A549 (cell line): ENCODE results near the gene TSPAN15. TPM values are rescaled to one million over a fixed set of nuclear protein-coding genes. Genes with fewer than 3 reads are reported as not detected.

ENCODE experiments used
- ATAC-seq, 2 experiments: fragments of 200-7000 bp in 1 of 2; fragments of >200 bp in 1 of 2; cut with Nextera tagmentation in 1 of 2; cut with Tn5 transposase in 1 of 2; 3 replicates each; pipeline versions ENCODE4 v1.8.0 to v1.9.1; 2018 to 2020; ENCODE audit warnings: mild to moderate bottlenecking in 1 of 2, moderate library complexity in 1 of 2
- CTCF ChIA-PET: fragments of 300-600 bp; sonication (Branson Sonifier 250); formaldehyde crosslinking; extraction: SDS; loops from one replicate; lab custom pipeline; 2021; ENCODE audit warnings: antibody characterized with exemption, inconsistent platforms; lab: Yijun Ruan, JAX
- POLR2A ChIA-PET: fragments of 350-600 bp; formaldehyde crosslinking; extraction: SDS; loops from one replicate; lab custom pipeline; 2021; ENCODE audit warnings: antibody characterized with exemption, inconsistent platforms; lab: Yijun Ruan, JAX
- DNase-seq, 2 experiments: peaks; one replicate each; pipeline versions ENCODE4 v3.0.0 to v3.0.0-alpha.2; 2011 to 2016; ENCODE audit warnings: low read depth in 1 of 2, low spot score in 1 of 2
- FAIRE-seq: peaks from 2 replicates; lab custom pipeline; 2011; peaks lifted over from hg19 to GRCh38; lab: Jason Lieb, UNC
- H3K27ac ChIP-seq, 2 experiments: fragments of >200 bp; sonication (Bioruptor Twin); formaldehyde crosslinking; 3 replicates each; pipeline ENCODE4 v1.5.1; 2016 to 2017
- H3K4me1 ChIP-seq: fragments of >200 bp; sonication (Bioruptor Twin); formaldehyde crosslinking; 3 replicates; pipeline ENCODE4 v1.6.1; 2016
- H3K4me2 ChIP-seq: fragments of >200 bp; sonication (Bioruptor Twin); formaldehyde crosslinking; 3 replicates; pipeline ENCODE4 v1.6.1; 2016
- H3K4me3 ChIP-seq: fragments of >200 bp; sonication (Bioruptor Twin); formaldehyde crosslinking; 3 replicates; pipeline ENCODE4 v1.5.1; 2016
- H3K9me3 ChIP-seq: fragments of >200 bp; sonication (Bioruptor Twin); formaldehyde crosslinking; 3 replicates; pipeline ENCODE4 v1.6.1; 2016
- BCL3 ChIP-seq: fragments of >200 bp; sonication (Bioruptor Twin); formaldehyde crosslinking; IDR thresholded peaks from 3 replicates; pipeline ENCODE4 v1.6.1; 2016
- CEBPB ChIP-seq, 2 experiments: fragments of >200 bp in 1 of 2; sonication (Bioruptor Twin) in 1 of 2; formaldehyde crosslinking in 1 of 2; IDR thresholded peaks; 2 replicates each; pipeline ENCODE4 v1.6.1; 2012 to 2016
- CHD4 ChIP-seq: fragments of 200-600 bp; sonication (generic); IDR thresholded peaks from 2 replicates; pipeline ENCODE4 v1.6.1; 2016; ENCODE audit warnings: antibody characterized with exemption, mild to moderate bottlenecking, borderline replicate concordance
- E2F6 ChIP-seq: IDR thresholded peaks from 2 replicates; pipeline ENCODE4 v1.6.1; 2012; ENCODE audit warnings: low read depth, borderline replicate concordance
- FOXS1 ChIP-seq: fragments of 250-450 bp; sonication (Bioruptor Pico); IDR thresholded peaks from 2 replicates; pipeline ENCODE4 v1.5.0; 2020; ENCODE audit warnings: mild to moderate bottlenecking, moderate library complexity
- HDAC2 ChIP-seq: fragments of 200-600 bp; sonication (generic); IDR thresholded peaks from 2 replicates; pipeline ENCODE4 v1.6.1; 2016
- HMGXB4 ChIP-seq: fragments of 250-450 bp; sonication (Bioruptor Pico); IDR thresholded peaks from 2 replicates; pipeline ENCODE4 v1.5.0; 2021; ENCODE audit warnings: mild to moderate bottlenecking, moderate library complexity, borderline replicate concordance
- HOXA7 ChIP-seq: fragments of 250-450 bp; sonication (Bioruptor Pico); IDR thresholded peaks from 2 replicates; pipeline ENCODE4 v1.5.0; 2020; ENCODE audit warnings: mild to moderate bottlenecking, moderate library complexity
- KDM1A ChIP-seq: fragments of 200-600 bp; sonication (generic); IDR thresholded peaks from 2 replicates; pipeline ENCODE4 v1.6.1; 2016; ENCODE audit warnings: low read depth, mild to moderate bottlenecking
- MAFK ChIP-seq: fragments of 450-650 bp; IDR thresholded peaks from 2 replicates; pipeline ENCODE4 v1.6.1; 2014; ENCODE audit not compliant: partially characterized antibody
- NR3C1 ChIP-seq: fragments of >200 bp; sonication (Bioruptor Twin); formaldehyde crosslinking; IDR thresholded peaks from 3 replicates; pipeline ENCODE4 v1.6.1; 2017
- PBX3 ChIP-seq: IDR thresholded peaks from 2 replicates; pipeline ENCODE4 v1.6.1; 2012
- POLR2AphosphoS2 ChIP-seq: conservative IDR thresholded peaks from 2 replicates; pipeline ENCODE4 v1.6.1; 2012; ENCODE audit warnings: low read length, improper control_type of control experiment, inconsistent platforms
- RAD21 ChIP-seq, 2 experiments: fragments of >200 bp in 1 of 2; sonication (Bioruptor Twin) in 1 of 2; formaldehyde crosslinking in 1 of 2; IDR thresholded peaks in 1 of 2; conservative IDR thresholded peaks in 1 of 2; 2 replicates in 1 of 2; 3 replicates in 1 of 2; pipeline ENCODE4 v1.6.1; 2012 to 2018; ENCODE audit warnings: inconsistent platforms in 1 of 2
- RCOR1 ChIP-seq: fragments of 150-350 bp; IDR thresholded peaks from 2 replicates; pipeline ENCODE4 v1.6.1; 2014; ENCODE audit warnings: antibody characterized with exemption, low read length, low read depth
- RFX5 ChIP-seq: fragments of 450-650 bp; IDR thresholded peaks from 2 replicates; pipeline ENCODE4 v1.7.1; 2014; ENCODE audit warnings: antibody characterized with exemption, mild to moderate bottlenecking, moderate library complexity
- TFCP2L1 ChIP-seq: fragments of 250-450 bp; sonication (Bioruptor Pico); IDR thresholded peaks from 2 replicates; pipeline ENCODE4 v1.5.0; 2021; ENCODE audit warnings: mild to moderate bottlenecking
- TP53 ChIP-seq: fragments of 250-450 bp; sonication (Bioruptor Pico); IDR thresholded peaks from 2 replicates; pipeline ENCODE4 v1.5.0; 2021; ENCODE audit warnings: mild to moderate bottlenecking, moderate library complexity
- ZFP36 ChIP-seq: fragments of 450-650 bp; IDR thresholded peaks from 2 replicates; pipeline ENCODE4 v1.6.1; 2014; ENCODE audit warnings: borderline replicate concordance; ENCODE audit not compliant: partially characterized antibody
- WGBS: methylation state at CpG from one replicate; pipeline ENCODE4 v1.1.6; 2017; ENCODE audit errors: missing lambda C conversion rate; 5-methylcytosine and 5-hydroxymethylcytosine counted together
- polyA plus RNA-seq, 4 experiments: library from polyadenylated mRNA; depleted of rRNA in 3 of 4; stranded (reverse); fragments of >200 nt; fragmentation: RNase III in 1 of 4; extraction: RNeasy Plus Mini Kit Qiagen cat#74134 plus additional on column Dnase treatment in 1 of 4; gene quantifications; 2 replicates in 3 of 4; 3 replicates in 1 of 4; pipeline ENCODE4 v1.2.3, GENCODE V29; 2011 to 2017

Gene TSPAN15
- polyA plus RNA-seq, 2 of the 4 experiments (the other 2 are of a cell fraction): 49.3 to 89.6 TPM

GRCh38 chr10:69495666-69496065, 44.4 kb downstream of the TSPAN15 start:
- CTCF ChIA-PET: interaction anchor here (1.1 to 3.9 kb wide), 4 partner anchors 12 to 87 kb away, joined by 3 to 24 read pairs (median 5); no protein-coding TSS in a partner anchor
- ATAC-seq (no peak), DNase-seq (no peak), FAIRE-seq (no peak)
- POLR2A ChIA-PET: no interaction called here
- no peak overlapping the region for H3K4me2 ChIP-seq
- H3K4me1 ChIP-seq: peaks cover 8% of the 10 kb centered on the region
- H3K4me3 ChIP-seq: no peak overlapping the region
- no peak for TF ChIP-seq HDAC2
- no peak for TF ChIP-seq CHD4
- no peak for TF ChIP-seq FOXS1
- TF ChIP-seq RFX5: no peak
- TF ChIP-seq RCOR1: no peak
- no peak for TF ChIP-seq PBX3
- TF ChIP-seq MAFK: no peak
- TF ChIP-seq HOXA7 (CRISPR knock-in tag): no peak
- TF ChIP-seq HMGXB4 (CRISPR knock-in tag): no peak
- no peak for TF ChIP-seq RAD21 (conservative IDR thresholded peaks at IDR 0.05 in 1 of 2, IDR thresholded peaks at IDR 0.05 in 1 of 2)
- no peak for TF ChIP-seq BCL3
- no peak for TF ChIP-seq TP53 (CRISPR knock-in tag)
- no peak for TF ChIP-seq E2F6
- no peak for TF ChIP-seq TFCP2L1 (CRISPR knock-in tag)
- TF ChIP-seq NR3C1: no peak
- no peak for TF ChIP-seq CEBPB (IDR thresholded peaks at IDR 0.05)
- 88% methylated on average over 3 of the region's 3 CpGs for whole genome bisulfite sequencing
- no peaks in the 10 kb centered on the region for H3K9me3 ChIP-seq
- no peak overlapping the region for H3K27ac ChIP-seq

GRCh38 chr10:69496352-69497230, 45.3 kb downstream of the TSPAN15 start:
- CTCF ChIA-PET: interaction anchor here (1.0 to 3.9 kb wide), 9 partner anchors 8 to 88 kb away, joined by 3 to 24 read pairs (median 5); no protein-coding TSS in a partner anchor
- POLR2A ChIA-PET: no interaction called here

More at GRCh38 chr10:69496352-69497230, 45.3 kb downstream of the TSPAN15 start:
- Histone ChIP-seq H3K4me3 (no peak overlapping the region), H3K27ac (no peak overlapping the region), H3K4me2 (no peak overlapping the region), H3K4me1 (peaks cover 8% of the 10 kb centered on the region), H3K9me3 (no peaks in the 10 kb centered on the region)
- no peak for TF ChIP-seq POLR2AphosphoS2
- TF ChIP-seq MAFK: peak; percentile 51
- TF ChIP-seq ZFP36: peak; percentile 70
- peak; percentile 38; the same call in 1 of the 2 replicates for TF ChIP-seq KDM1A
- no peak for TF ChIP-seq RAD21 (conservative IDR thresholded peaks at IDR 0.05 in 1 of 2, IDR thresholded peaks at IDR 0.05 in 1 of 2)
- WGBS: 87% methylated on average over 6 of the region's 6 CpGs
- FAIRE-seq (no peak), DNase-seq (no peak), ATAC-seq (no peak)
